Parathyroid adenoma (tissue), 2 donors: ENCODE data around the gene MEGF9.

ENCODE experiments used
- H2AFZ ChIP-seq: fragments of 300-600 bp; sonication (generic); one replicate; pipeline ENCODE4 v1.7.0; 2017; ENCODE audit warnings: antibody characterized with exemption, mild to moderate bottlenecking
- H3K27ac ChIP-seq: fragments of 300-600 bp; sonication (generic); one replicate; pipeline ENCODE4 v1.7.0; 2017
- H3K27me3 ChIP-seq: fragments of 300-600 bp; sonication (generic); one replicate; pipeline ENCODE4 v1.7.0; 2017; ENCODE audit warnings: low read length; ENCODE audit not compliant: control insufficient read depth, insufficient read depth
- H3K36me3 ChIP-seq: fragments of 300-600 bp; sonication (generic); one replicate; pipeline ENCODE4 v1.7.0; 2017; ENCODE audit warnings: low read length; ENCODE audit not compliant: control insufficient read depth, insufficient read depth
- H3K4me1 ChIP-seq: fragments of 300-600 bp; sonication (generic); one replicate; pipeline ENCODE4 v1.7.0; 2017; ENCODE audit warnings: control low read depth
- H3K4me2 ChIP-seq: fragments of 300-600 bp; sonication (generic); one replicate; pipeline ENCODE4 v1.7.0; 2017; ENCODE audit warnings: low read length
- H3K4me3 ChIP-seq: fragments of 300-600 bp; sonication (generic); one replicate; pipeline ENCODE4 v1.7.0; 2017; ENCODE audit warnings: low read depth, low read length
- H3K79me2 ChIP-seq: fragments of 300-600 bp; sonication (generic); one replicate; pipeline ENCODE4 v1.7.0; 2017; ENCODE audit warnings: control low read depth
- H3K9ac ChIP-seq: fragments of 300-600 bp; sonication (generic); one replicate; pipeline ENCODE4 v1.7.0; 2017; ENCODE audit warnings: mild to moderate bottlenecking
- H3K9me3 ChIP-seq: fragments of 300-600 bp; sonication (generic); one replicate; pipeline ENCODE4 v1.7.0; 2017; ENCODE audit warnings: low read length; ENCODE audit not compliant: control insufficient read depth
- CTCF ChIP-seq: fragments of 300-600 bp; sonication (generic); IDR thresholded peaks from one replicate; pipeline ENCODE4 v1.7.0; 2017; ENCODE audit warnings: antibody characterized with exemption, mild to moderate bottlenecking
- donor health status: primary hyperparathyroidism.

The MEGF9 gene

GRCh38 chr9:120735415-120736126, 21.3 kb upstream of the MEGF9 start:
- Histone ChIP-seq H3K4me3 (no peak overlapping the region), H3K27ac (no peak overlapping the region), H3K9me3 (no peaks in the 10 kb centered on the region), H3K9ac (no peak overlapping the region), H3K27me3 (no peaks in the 10 kb centered on the region), H3K4me2 (no peak overlapping the region), H2AFZ (no peak overlapping the region), H3K79me2 (no peaks in the 10 kb centered on the region), H3K36me3 (no peaks in the 10 kb centered on the region), H3K4me1 (no peaks in the 10 kb centered on the region)
- TF ChIP-seq CTCF: no peak

DNA sequence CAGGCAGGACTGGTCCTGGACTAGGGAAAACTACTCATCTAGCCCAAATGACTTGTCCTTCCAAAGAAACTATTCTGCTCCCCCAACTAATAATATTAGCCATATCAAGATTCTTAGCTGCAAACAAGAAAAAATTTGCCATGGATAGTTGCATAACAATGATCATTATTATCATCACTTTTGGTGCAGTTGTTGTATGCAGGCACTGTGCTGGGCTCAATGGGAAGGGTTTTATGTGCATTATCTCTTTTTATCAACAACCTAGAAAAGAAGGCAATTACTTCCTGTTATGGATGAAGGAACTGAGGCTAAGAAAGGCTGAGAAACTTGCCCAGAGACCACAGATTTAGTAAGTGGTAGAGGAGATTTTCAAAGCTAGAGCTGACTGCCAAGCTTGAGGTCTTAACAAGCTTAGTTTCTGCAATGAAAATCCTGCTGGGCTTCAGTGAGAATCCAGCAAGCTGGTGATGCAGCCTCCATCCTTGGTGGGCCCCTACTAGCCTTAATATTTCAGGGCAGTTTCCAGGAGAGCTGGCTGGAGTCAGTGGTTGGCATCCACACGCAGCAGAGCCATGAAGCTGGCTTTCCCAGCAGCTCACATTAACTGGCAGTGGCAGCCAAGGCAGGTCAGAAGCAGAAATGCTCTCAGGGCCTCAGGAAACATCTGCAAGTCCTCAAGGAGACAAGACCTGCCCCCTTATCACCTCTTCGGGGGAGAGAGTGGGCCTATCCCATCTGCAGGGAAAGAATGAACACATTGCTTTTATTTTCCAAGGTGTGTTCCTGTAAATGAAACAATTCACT, 20.5 kb upstream of the MEGF9 start:
- Histone ChIP-seq H3K36me3 (no peaks in the 10 kb centered on the region), H2AFZ (no peak overlapping the region), H3K79me2 (no peaks in the 10 kb centered on the region), H3K27me3 (no peaks in the 10 kb centered on the region), H3K4me1 (no peaks in the 10 kb centered on the region), H3K9ac (no peak overlapping the region), H3K4me2 (no peak overlapping the region), H3K4me3 (no peak overlapping the region), H3K9me3 (no peaks in the 10 kb centered on the region), H3K27ac (no peak overlapping the region)
- TF ChIP-seq CTCF: no peak

GRCh38 chr9:120733190-120733589, 18.9 kb upstream of the MEGF9 start:
- TF ChIP-seq CTCF: no peak
- Histone ChIP-seq H3K4me3 (no peak overlapping the region), H3K27ac (no peak overlapping the region), H2AFZ (no peak overlapping the region), H3K79me2 (no peaks in the 10 kb centered on the region), H3K4me2 (no peak overlapping the region), H3K27me3 (no peaks in the 10 kb centered on the region), H3K36me3 (no peaks in the 10 kb centered on the region), H3K9me3 (no peaks in the 10 kb centered on the region), H3K4me1 (no peaks in the 10 kb centered on the region), H3K9ac (no peak overlapping the region)

GRCh38 chr9:120730654-120731514, 16.6 kb upstream of the MEGF9 start:
- H3K79me2 ChIP-seq: no peaks in the 10 kb centered on the region
- no peaks in the 10 kb centered on the region for H3K4me1 ChIP-seq
- no peak overlapping the region for H3K9ac ChIP-seq
- no peak overlapping the region for H2AFZ ChIP-seq
- H3K36me3 ChIP-seq: no peaks in the 10 kb centered on the region
- no peaks in the 10 kb centered on the region for H3K27me3 ChIP-seq
- no peak for TF ChIP-seq CTCF
- no peak overlapping the region for H3K4me2 ChIP-seq
- no peak overlapping the region for H3K4me3 ChIP-seq
- H3K27ac ChIP-seq: no peak overlapping the region
- H3K9me3 ChIP-seq: no peaks in the 10 kb centered on the region
